Mesenchymal stem cell (in vitro differentiated cells and primary cell): ENCODE measurements around the gene FHIT.

ENCODE experiments used
- DNase-seq: peaks from one replicate; pipeline ENCODE4 v3.0.0-alpha.2; 2013
- H2AFZ ChIP-seq: one replicate; pipeline ENCODE4 v1.6.1; 2013; ENCODE audit warnings: low read depth, mild to moderate bottlenecking, control low read depth, inconsistent platforms, low read length, moderate library complexity
- H2AK5ac ChIP-seq: 2 replicates; pipeline ENCODE4 v1.6.1; 2013; ENCODE audit warnings: low read length, moderate library complexity, mild to moderate bottlenecking, inconsistent platforms; ENCODE audit not compliant: severe bottlenecking
- H2BK120ac ChIP-seq: one replicate; pipeline ENCODE4 v1.6.1; 2013; ENCODE audit warnings: low read depth, mild to moderate bottlenecking, inconsistent platforms, low read length, moderate library complexity
- H2BK12ac ChIP-seq, 2 experiments: one replicate each; pipeline ENCODE4 v1.6.1; 2013; ENCODE audit warnings: inconsistent platforms in 2 of 2, low read length in 2 of 2, mild to moderate bottlenecking in 2 of 2, moderate library complexity in 2 of 2, control low read depth in 1 of 2
- H2BK15ac ChIP-seq: one replicate; pipeline ENCODE4 v1.6.1; 2013; ENCODE audit warnings: mild to moderate bottlenecking, low read depth, inconsistent platforms; ENCODE audit not compliant: poor library complexity, severe bottlenecking
- H2BK5ac ChIP-seq: 2 replicates; pipeline ENCODE4 v1.6.1; 2013; ENCODE audit warnings: low read depth, mild to moderate bottlenecking, low read length, control low read depth, inconsistent platforms; ENCODE audit not compliant: poor library complexity, severe bottlenecking
- H3K14ac ChIP-seq, 2 experiments: one replicate each; pipeline ENCODE4 v1.6.1; 2013; ENCODE audit warnings: inconsistent platforms in 2 of 2, low read length in 2 of 2, control low read depth in 1 of 2, mild to moderate bottlenecking in 1 of 2, moderate library complexity in 1 of 2
- H3K18ac ChIP-seq, 2 experiments: one replicate each; pipeline ENCODE4 v1.6.1; 2013; ENCODE audit warnings: inconsistent platforms in 2 of 2, low read length in 2 of 2, control low read depth in 1 of 2, low read depth in 1 of 2, mild to moderate bottlenecking in 1 of 2
- H3K23ac ChIP-seq, 2 experiments: one replicate each; pipeline ENCODE4 v1.6.1; 2013; ENCODE audit warnings: inconsistent platforms in 2 of 2, low read length in 2 of 2, mild to moderate bottlenecking in 2 of 2, moderate library complexity in 2 of 2, control low read depth in 1 of 2
- H3K27ac ChIP-seq: 2 replicates; pipeline ENCODE4 v1.5.1; 2013; ENCODE audit warnings: mild to moderate bottlenecking, moderate library complexity, low read length, control low read depth, inconsistent platforms; ENCODE audit not compliant: poor library complexity, severe bottlenecking
- H3K27me3 ChIP-seq, 2 experiments: 2 replicates each; pipeline versions ENCODE4 v1.6.1 to v1.7.0; 2013; ENCODE audit warnings: low read length in 2 of 2, mild to moderate bottlenecking in 2 of 2, moderate library complexity in 2 of 2, control low read depth in 1 of 2, inconsistent platforms in 1 of 2; ENCODE audit not compliant: control insufficient read depth in 1 of 2, insufficient read depth in 1 of 2
- H3K36me3 ChIP-seq, 2 experiments: 2 replicates each; pipeline versions ENCODE4 v1.6.1 to v1.7.0; 2013; ENCODE audit warnings: low read length in 2 of 2, control low read depth in 1 of 2, inconsistent platforms in 1 of 2, low read depth in 1 of 2, mild to moderate bottlenecking in 1 of 2; ENCODE audit not compliant: insufficient read depth in 2 of 2, control insufficient read depth in 1 of 2
- H3K4ac ChIP-seq, 2 experiments: one replicate each; pipeline ENCODE4 v1.6.1; 2013; ENCODE audit warnings: inconsistent platforms in 2 of 2, low read length in 2 of 2, mild to moderate bottlenecking in 2 of 2, moderate library complexity in 2 of 2, control low read depth in 1 of 2, low read depth in 1 of 2
- H3K4me1 ChIP-seq: 2 replicates; pipeline ENCODE4 v1.6.1; 2013; ENCODE audit warnings: low read depth, low read length, control low read depth; ENCODE audit not compliant: control insufficient read depth, insufficient read depth
- H3K4me2 ChIP-seq: 2 replicates; pipeline ENCODE4 v1.6.1; 2013; ENCODE audit warnings: low read length, mild to moderate bottlenecking, inconsistent platforms; ENCODE audit not compliant: poor library complexity, severe bottlenecking
- H3K4me3 ChIP-seq, 2 experiments: 2 replicates each; pipeline versions ENCODE4 v1.5.1 to v1.7.0; 2013; ENCODE audit warnings: low read length in 2 of 2, mild to moderate bottlenecking in 2 of 2, control low read depth in 1 of 2, low read depth in 1 of 2; ENCODE audit not compliant: insufficient read depth in 1 of 2
- H3K79me1 ChIP-seq: replicated peaks from 2 replicates; pipeline ENCODE4 v1.6.1; 2013; ENCODE audit warnings: mild to moderate bottlenecking, control low read depth, low read length, inconsistent platforms; ENCODE audit not compliant: poor library complexity, severe bottlenecking
- H3K9ac ChIP-seq: 2 replicates; pipeline ENCODE4 v1.7.0; 2013; ENCODE audit warnings: mild to moderate bottlenecking, low read length, moderate library complexity
- H3K9me3 ChIP-seq: 2 replicates; pipeline ENCODE4 v1.7.0; 2013; ENCODE audit warnings: mild to moderate bottlenecking, low read length; ENCODE audit not compliant: control insufficient read depth
- H4K8ac ChIP-seq: one replicate; pipeline ENCODE4 v1.6.1; 2013; ENCODE audit warnings: inconsistent platforms, mild to moderate bottlenecking, low read length, moderate library complexity
- H4K91ac ChIP-seq: one replicate; pipeline ENCODE4 v1.6.1; 2013; ENCODE audit warnings: mild to moderate bottlenecking, low read length, inconsistent platforms
- WGBS: methylation state at CpG from one replicate; pipeline ENCODE4 v1.1.7; 2013; ENCODE audit warnings: mixed read lengths; 5-methylcytosine and 5-hydroxymethylcytosine counted together

The FHIT gene

DNA sequence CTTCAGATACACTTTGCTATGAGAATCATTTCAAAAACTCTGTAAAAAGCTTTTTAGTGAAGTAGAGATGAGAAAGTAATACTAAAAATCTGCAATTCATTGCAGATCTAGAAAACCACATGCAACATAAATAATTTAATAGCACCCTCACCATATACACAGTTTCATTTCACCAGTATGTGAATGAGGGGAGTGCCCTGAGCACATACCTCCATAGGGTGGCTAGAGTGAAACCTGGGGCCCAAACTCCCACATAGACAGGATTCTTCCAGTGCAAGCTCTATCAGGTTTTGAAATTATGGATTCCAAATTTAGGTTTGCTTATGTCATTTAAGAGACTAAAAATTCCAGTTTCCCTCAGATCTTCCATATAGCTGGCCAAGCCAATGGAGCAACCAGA, 1228.1 kb downstream of the FHIT start:
- H3K79me1 ChIP-seq, result no peaks in the 10 kb centered on the region
- no peak overlapping the region for H3K4ac ChIP-seq
- no peak overlapping the region for H3K14ac ChIP-seq

DNA sequence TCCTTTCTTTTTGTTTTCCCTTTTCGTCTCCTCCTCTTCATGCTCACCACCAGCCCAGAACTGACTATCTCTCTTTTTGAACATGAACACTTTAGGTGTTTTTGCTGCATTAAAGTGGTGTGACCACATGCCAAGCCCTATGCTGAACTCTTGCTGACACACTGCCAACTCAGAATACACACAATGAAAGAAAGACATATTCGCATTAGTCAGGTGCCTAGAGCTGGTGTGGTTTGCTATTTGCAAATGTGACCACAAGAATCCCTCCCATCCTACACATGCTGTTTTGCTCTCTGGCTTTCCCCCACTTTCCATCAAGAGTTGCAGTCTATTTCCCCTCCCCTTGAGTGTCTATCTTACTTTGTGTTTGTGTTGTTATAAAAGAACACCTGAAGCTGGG, 1233.6 kb downstream of the FHIT start:
- no peaks in the 10 kb centered on the region for H3K4me1 ChIP-seq
- H3K4me3 ChIP-seq, result no peak overlapping the region
- no peak overlapping the region for H4K8ac ChIP-seq
- no peaks in the 10 kb centered on the region for H3K79me1 ChIP-seq
- no peak overlapping the region for H2AFZ ChIP-seq
- H3K9me3 ChIP-seq, result no peaks in the 10 kb centered on the region
- no peak for DNase-seq
- H3K14ac ChIP-seq, result no peak overlapping the region
- no peak overlapping the region for H2BK5ac ChIP-seq
- H2BK12ac ChIP-seq, result no peak overlapping the region
- no peak overlapping the region for H3K18ac ChIP-seq
- 88% methylated on average over 1 of the region's 2 CpGs for WGBS
- H3K27ac ChIP-seq, result no peak overlapping the region
- H2BK120ac ChIP-seq, result no peak overlapping the region
- no peak overlapping the region for H4K91ac ChIP-seq
- H3K9ac ChIP-seq, result no peak overlapping the region
- H2BK15ac ChIP-seq, result no peak overlapping the region
- no peak overlapping the region for H2AK5ac ChIP-seq
- no peak overlapping the region for H3K23ac ChIP-seq
- H3K4me2 ChIP-seq, result no peak overlapping the region
- no peaks in the 10 kb centered on the region for H3K27me3 ChIP-seq
- no peak overlapping the region for H3K4ac ChIP-seq
- H3K36me3 ChIP-seq, result no peaks in the 10 kb centered on the region

More for the DNA sequence above, 1228.1 kb downstream of the FHIT start:
- no peak for DNase-seq
- Histone ChIP-seq H2BK5ac (no peak overlapping the region), H3K4me1 (no peaks in the 10 kb centered on the region), H3K4me3 (no peak overlapping the region), H3K4me2 (no peak overlapping the region), H2BK12ac (no peak overlapping the region), H3K27ac (no peak overlapping the region), H2BK15ac (no peak overlapping the region), H3K9ac (no peak overlapping the region), H2AFZ (no peak overlapping the region), H3K18ac (no peak overlapping the region), H2BK120ac (no peak overlapping the region), H2AK5ac (no peak overlapping the region), H4K8ac (no peak overlapping the region), H4K91ac (no peak overlapping the region), H3K23ac (no peak overlapping the region), H3K27me3 (no peaks in the 10 kb centered on the region), H3K36me3 (no peaks in the 10 kb centered on the region), H3K9me3 (no peaks in the 10 kb centered on the region)

DNA sequence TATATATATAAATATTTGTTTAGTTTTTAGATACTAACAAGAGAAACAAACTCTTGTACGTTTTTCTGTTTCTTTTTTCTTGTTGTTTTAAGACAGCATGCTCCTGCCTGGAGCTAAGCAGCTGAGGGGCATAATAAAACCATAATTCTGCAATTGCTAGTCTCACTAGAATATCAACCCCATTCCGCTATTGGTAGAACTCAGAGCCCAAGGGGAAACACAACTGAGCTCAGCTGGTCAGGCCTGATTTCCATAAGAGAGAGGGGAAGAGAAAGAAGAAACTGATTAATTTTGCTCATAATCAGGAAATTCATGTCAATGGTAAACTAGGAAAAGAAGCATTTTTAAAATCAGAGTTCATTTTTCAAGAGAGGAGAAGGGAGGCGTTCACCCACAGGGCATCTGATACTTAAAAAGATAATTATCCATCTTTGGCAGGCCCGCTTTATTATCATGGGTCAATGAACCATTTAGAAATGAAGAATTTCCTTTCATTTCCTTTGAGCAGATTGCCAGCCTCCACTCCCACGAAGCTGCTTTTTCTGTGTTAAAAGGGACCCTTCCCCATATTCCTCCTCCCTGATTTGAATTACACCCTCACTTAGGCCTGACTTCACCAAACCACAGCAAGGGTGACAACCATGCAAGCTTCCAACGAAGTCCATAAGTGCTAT, 1236.1 kb downstream of the FHIT start:
- Histone ChIP-seq H3K9me3 (no peaks in the 10 kb centered on the region), H3K4me2 (no peak overlapping the region), H3K27ac (no peak overlapping the region), H2BK15ac (no peak overlapping the region), H2AK5ac (no peak overlapping the region), H3K4me1 (no peaks in the 10 kb centered on the region), H3K18ac (no peak overlapping the region), H3K36me3 (no peaks in the 10 kb centered on the region), H3K23ac (no peak overlapping the region), H4K8ac (no peak overlapping the region), H3K4me3 (no peak overlapping the region), H3K4ac (no peak overlapping the region), H2AFZ (no peak overlapping the region), H2BK5ac (no peak overlapping the region), H2BK120ac (no peak overlapping the region), H3K9ac (no peak overlapping the region), H3K14ac (no peak overlapping the region), H4K91ac (no peak overlapping the region), H3K79me1 (no peaks in the 10 kb centered on the region), H3K27me3 (no peaks in the 10 kb centered on the region), H2BK12ac (no peak overlapping the region)
- DNase-seq, result no peak
- 91% methylated on average over 6 of the region's 6 CpGs for WGBS

- no peaks in the 10 kb centered on the region for H3K79me1 ChIP-seq
- no peak overlapping the region for H3K4me2 ChIP-seq
- no peak overlapping the region for H2AFZ ChIP-seq
- H4K8ac ChIP-seq, result no peak overlapping the region
- no peak overlapping the region for H3K18ac ChIP-seq
- no peak overlapping the region for H2BK5ac ChIP-seq
- no peak overlapping the region for H3K4me3 ChIP-seq
- 31% methylated on average over 1 of the region's 1 CpG for WGBS
- DNase-seq, result no peak
- H3K27ac ChIP-seq, result no peak overlapping the region
- no peak overlapping the region for H2BK12ac ChIP-seq
- no peak overlapping the region for H2AK5ac ChIP-seq
- H3K23ac ChIP-seq, result no peak overlapping the region
- no peak overlapping the region for H4K91ac ChIP-seq
- no peak overlapping the region for H2BK15ac ChIP-seq
- H3K14ac ChIP-seq, result no peak overlapping the region
- H2BK120ac ChIP-seq, result no peak overlapping the region
- H3K9ac ChIP-seq, result no peak overlapping the region
- peaks cover 0 to 3% of the 10 kb centered on the region in 2 experiments for H3K27me3 ChIP-seq
- H3K4me1 ChIP-seq, result no peaks in the 10 kb centered on the region
- H3K36me3 ChIP-seq, result no peaks in the 10 kb centered on the region
- H3K4ac ChIP-seq, result no peak overlapping the region
- H3K9me3 ChIP-seq, result no peaks in the 10 kb centered on the region
These were observed 1238.0 kb downstream of the FHIT start for GRCh38 chr3:60013241-60013640.
